HG03095 (cell line): ENCODE measurements around the gene PCDHB3.
"Not testable (repeated sequence)": the region's sequence is repeated elsewhere in the genome, so short reads cannot be mapped to it uniquely, and the experiment has no call there.

Source experiments
- ATAC-seq: cut with Tn5 transposase; IDR thresholded peaks from one replicate; pipeline ENCODE4 v1.9.1; 2021; ENCODE audit warnings: moderate library complexity; ENCODE audit not compliant: unreplicated experiment

The PCDHB3 gene

DNA sequence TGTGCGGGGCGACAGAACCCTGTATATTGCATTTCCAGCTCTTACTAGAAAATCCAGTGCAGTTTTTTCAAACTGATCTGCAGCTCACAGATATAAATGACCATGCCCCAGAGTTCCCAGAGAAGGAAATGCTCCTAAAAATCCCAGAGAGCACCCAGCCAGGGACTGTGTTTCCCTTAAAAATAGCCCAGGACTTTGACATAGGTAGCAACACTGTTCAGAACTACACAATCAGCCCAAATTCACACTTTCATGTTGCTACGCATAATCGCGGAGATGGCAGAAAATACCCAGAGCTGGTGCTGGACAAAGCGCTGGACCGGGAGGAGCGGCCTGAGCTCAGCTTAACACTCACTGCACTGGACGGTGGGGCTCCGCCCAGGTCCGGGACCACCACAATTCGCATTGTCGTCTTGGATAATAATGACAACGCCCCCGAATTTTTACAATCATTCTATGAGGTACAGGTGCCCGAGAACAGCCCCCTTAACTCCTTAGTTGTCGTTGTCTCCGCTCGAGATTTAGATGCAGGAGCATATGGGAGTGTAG is 35.5 kb downstream of the PCDHB3 start:
- ATAC-seq: no peak

- ATAC-seq: not testable (repeated sequence)
Observed at GRCh38 chr5:141137346-141137745, 37.1 kb downstream of the PCDHB3 start.

DNA sequence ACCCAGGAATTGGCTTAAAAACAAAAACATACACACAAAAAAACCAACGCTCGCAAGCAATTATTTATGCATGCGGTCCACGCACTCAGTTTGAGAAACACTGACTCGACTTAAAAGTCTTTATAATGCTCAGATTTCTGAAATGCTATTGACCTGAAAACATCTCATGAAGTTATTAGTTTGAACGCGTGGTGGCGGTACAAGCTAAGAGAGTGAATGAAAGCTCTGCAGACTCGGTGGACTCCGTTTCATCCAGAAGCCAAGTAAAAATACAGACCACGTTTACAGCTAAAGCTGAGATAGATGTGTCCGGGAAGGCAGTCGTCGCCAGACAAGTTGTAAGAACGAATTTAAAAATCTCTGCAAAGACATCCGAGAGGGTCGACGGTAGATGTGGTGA is 49.5 kb downstream of the PCDHB3 start, which contains the start of gene PCDHB6:
Gene PCDHB6, plus strand, starts transcription at position 246 of the 400 bp plus-strand sequence. CDS start 201 bp downstream, outside the sequence.
- ATAC-seq: no peak

DNA sequence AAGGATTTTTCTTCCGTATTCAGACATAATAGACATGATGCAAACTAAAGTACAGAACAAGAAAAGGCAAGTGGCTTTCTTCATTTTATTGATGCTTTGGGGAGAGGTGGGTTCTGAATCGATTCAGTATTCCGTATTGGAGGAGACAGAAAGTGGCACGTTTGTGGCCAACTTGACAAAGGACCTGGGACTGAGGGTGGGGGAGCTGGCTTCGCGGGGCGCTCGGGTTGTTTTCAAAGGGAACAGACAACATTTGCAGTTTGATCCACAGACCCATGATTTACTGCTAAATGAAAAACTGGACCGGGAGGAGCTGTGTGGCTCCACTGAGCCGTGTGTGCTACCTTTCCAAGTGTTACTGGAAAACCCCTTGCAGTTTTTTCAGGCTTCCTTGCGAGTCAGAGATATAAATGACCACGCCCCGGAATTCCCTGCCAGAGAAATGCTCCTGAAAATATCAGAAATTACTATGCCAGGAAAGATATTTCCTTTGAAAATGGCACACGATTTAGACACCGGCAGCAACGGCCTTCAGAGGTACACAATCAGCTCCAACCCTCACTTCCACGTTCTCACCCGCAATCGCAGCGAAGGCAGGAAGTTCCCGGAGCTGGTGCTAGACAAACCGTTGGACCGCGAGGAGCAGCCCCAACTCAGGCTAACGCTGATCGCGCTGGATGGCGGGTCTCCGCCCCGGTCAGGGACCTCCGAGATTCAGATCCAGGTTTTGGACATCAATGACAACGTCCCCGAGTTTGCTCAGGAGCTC is 50.1 kb downstream of the PCDHB3 start:
- ATAC-seq: no peak

- ATAC-seq: no peak
Observed at GRCh38 chr5:141150993-141151325, 50.7 kb downstream of the PCDHB3 start.

GRCh38 chr5:141151632-141152031 is 51.4 kb downstream of the PCDHB3 start:
- ATAC-seq: not testable (repeated sequence)

DNA sequence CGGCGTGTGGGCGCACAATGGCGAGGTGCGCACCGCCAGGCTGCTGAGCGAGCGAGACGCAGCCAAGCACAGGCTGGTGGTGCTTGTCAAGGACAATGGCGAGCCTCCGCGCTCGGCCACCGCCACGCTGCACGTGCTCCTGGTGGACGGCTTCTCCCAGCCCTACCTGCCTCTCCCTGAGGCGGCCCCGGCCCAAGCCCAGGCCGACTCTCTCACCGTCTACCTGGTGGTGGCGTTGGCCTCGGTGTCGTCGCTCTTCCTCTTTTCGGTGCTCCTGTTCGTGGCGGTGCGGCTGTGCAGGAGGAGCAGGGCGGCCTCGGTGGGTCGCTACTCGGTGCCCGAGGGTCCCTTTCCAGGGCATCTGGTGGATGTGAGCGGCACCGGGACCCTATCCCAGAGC is 51.8 kb downstream of the PCDHB3 start:
- ATAC-seq: not testable (repeated sequence)
